ENCODE data around the gene PPM1A.

PPM1A gene

GRCh38 chr14:60303745-60304144, 54.7 kb downstream of the PPM1A start:
- no peak for TF ChIP-seq CTCF (IDR thresholded peaks at IDR 0.05)
- Histone ChIP-seq H3K79me2 (no peaks in the 10 kb centered on the region), H3K4me1 (no peaks in the 10 kb centered on the region), H3K4me3 (ENCODE audit: low read depth, low read length) (no peak overlapping the region), H3K9me3 (ENCODE audit: control insufficient read depth, low read length) (no peaks in the 10 kb centered on the region), H2AFZ (no peak overlapping the region), H3K9ac (no peak overlapping the region), H3K36me3 (ENCODE audit: control insufficient read depth, insufficient read depth, low read length) (no peaks in the 10 kb centered on the region), H3K27me3 (ENCODE audit: control insufficient read depth, insufficient read depth, low read length) (no peaks in the 10 kb centered on the region), H3K4me2 (ENCODE audit: low read length) (no peak overlapping the region), H3K27ac (no peak overlapping the region)

- no peaks in the 10 kb centered on the region for H3K4me1 ChIP-seq
- no peaks in the 10 kb centered on the region for H3K9me3 ChIP-seq (ENCODE audit: control insufficient read depth, low read length)
- no peak overlapping the region for H2AFZ ChIP-seq
- H3K27ac ChIP-seq: no peak overlapping the region
- no peak overlapping the region for H3K4me2 ChIP-seq (ENCODE audit: low read length)
- no peak overlapping the region for H3K4me3 ChIP-seq (ENCODE audit: low read depth, low read length)
- TF ChIP-seq CTCF (IDR thresholded peaks at IDR 0.05): no peak
- H3K9ac ChIP-seq: no peak overlapping the region
- no peaks in the 10 kb centered on the region for H3K79me2 ChIP-seq
- no peaks in the 10 kb centered on the region for H3K27me3 ChIP-seq (ENCODE audit: control insufficient read depth, insufficient read depth, low read length)
- no peaks in the 10 kb centered on the region for H3K36me3 ChIP-seq (ENCODE audit: control insufficient read depth, insufficient read depth, low read length)
Measured at GRCh38 chr14:60304509-60304908, 55.5 kb downstream of the PPM1A start.

GRCh38 chr14:60309867-60310552, 61.0 kb downstream of the PPM1A start:
- Histone ChIP-seq H3K36me3 (ENCODE audit: control insufficient read depth, insufficient read depth, low read length) (no peaks in the 10 kb centered on the region), H3K79me2 (no peaks in the 10 kb centered on the region), H3K9me3 (ENCODE audit: control insufficient read depth, low read length) (no peaks in the 10 kb centered on the region), H3K9ac (no peak overlapping the region), H2AFZ (peak overlapping the region; percentile 51), H3K4me2 (ENCODE audit: low read length) (no peak overlapping the region), H3K4me1 (no peaks in the 10 kb centered on the region), H3K27ac (no peak overlapping the region), H3K4me3 (ENCODE audit: low read depth, low read length) (no peak overlapping the region), H3K27me3 (ENCODE audit: control insufficient read depth, insufficient read depth, low read length) (no peaks in the 10 kb centered on the region)
- TF ChIP-seq CTCF (IDR thresholded peaks at IDR 0.05): no peak

- no peaks in the 10 kb centered on the region for H3K79me2 ChIP-seq
- H3K27me3 ChIP-seq (ENCODE audit: control insufficient read depth, insufficient read depth, low read length): no peaks in the 10 kb centered on the region
- no peak overlapping the region for H2AFZ ChIP-seq
- H3K36me3 ChIP-seq (ENCODE audit: control insufficient read depth, insufficient read depth, low read length): no peaks in the 10 kb centered on the region
- H3K9me3 ChIP-seq (ENCODE audit: control insufficient read depth, low read length): no peaks in the 10 kb centered on the region
- H3K4me2 ChIP-seq (ENCODE audit: low read length): no peak overlapping the region
- H3K9ac ChIP-seq: no peak overlapping the region
- no peak for TF ChIP-seq CTCF (IDR thresholded peaks at IDR 0.05)
- no peak overlapping the region for H3K4me3 ChIP-seq (ENCODE audit: low read depth, low read length)
- H3K27ac ChIP-seq: no peak overlapping the region
- H3K4me1 ChIP-seq: no peaks in the 10 kb centered on the region
Measured at GRCh38 chr14:60311417-60311816, 62.4 kb downstream of the PPM1A start.

GRCh38 chr14:60313093-60313492, 64.1 kb downstream of the PPM1A start:
- H3K27ac ChIP-seq: no peak overlapping the region
- no peaks in the 10 kb centered on the region for H3K4me1 ChIP-seq
- H2AFZ ChIP-seq: no peak overlapping the region
- no peak for TF ChIP-seq CTCF (IDR thresholded peaks at IDR 0.05)
- no peak overlapping the region for H3K9ac ChIP-seq
- H3K4me2 ChIP-seq (ENCODE audit: low read length): no peak overlapping the region
- H3K79me2 ChIP-seq: no peaks in the 10 kb centered on the region
- no peak overlapping the region for H3K4me3 ChIP-seq (ENCODE audit: low read depth, low read length)
- H3K9me3 ChIP-seq (ENCODE audit: control insufficient read depth, low read length): no peaks in the 10 kb centered on the region
- no peaks in the 10 kb centered on the region for H3K27me3 ChIP-seq (ENCODE audit: control insufficient read depth, insufficient read depth, low read length)
- H3K36me3 ChIP-seq (ENCODE audit: control insufficient read depth, insufficient read depth, low read length): no peaks in the 10 kb centered on the region
